Mesendoderm (in vitro differentiated cells): ENCODE data around the gene EIF4G1.
A peak's percentile ranks its signal among the peaks of the same experiment; 100 is the strongest.

ENCODE experiments used
- DNase-seq: peaks from one replicate; pipeline ENCODE4 v3.0.0; 2013
- H2AK5ac ChIP-seq: 2 replicates; pipeline ENCODE4 v1.6.1; 2013; ENCODE audit warnings: low read length, inconsistent platforms
- H2BK120ac ChIP-seq: 2 replicates; pipeline ENCODE4 v1.6.1; 2013; ENCODE audit warnings: low read depth, mild to moderate bottlenecking, low read length, moderate library complexity, mixed read lengths
- H2BK15ac ChIP-seq: replicated peaks from 2 replicates; pipeline ENCODE4 v1.6.1; 2013; ENCODE audit warnings: low read depth, mild to moderate bottlenecking, moderate library complexity
- H2BK5ac ChIP-seq: 2 replicates; pipeline ENCODE4 v1.6.1; 2013; ENCODE audit warnings: low read length, inconsistent platforms
- H3K18ac ChIP-seq: 2 replicates; pipeline ENCODE4 v1.6.1; 2013; ENCODE audit warnings: mild to moderate bottlenecking, low read length, mixed read lengths
- H3K23ac ChIP-seq: one replicate; pipeline ENCODE4 v1.6.1; 2013; ENCODE audit warnings: low read length
- H3K27ac ChIP-seq: 2 replicates; pipeline ENCODE4 v1.5.1; 2013; ENCODE audit warnings: low read depth, mild to moderate bottlenecking, inconsistent platforms, low read length, moderate library complexity
- H3K27me3 ChIP-seq: 2 replicates; pipeline ENCODE4 v1.6.1; 2013; ENCODE audit warnings: low read length, control low read depth, mild to moderate bottlenecking, inconsistent platforms; ENCODE audit not compliant: insufficient read depth, poor library complexity
- H3K36me3 ChIP-seq: 2 replicates; pipeline ENCODE4 v1.6.1; 2013; ENCODE audit warnings: low read length, inconsistent platforms; ENCODE audit not compliant: control insufficient read depth, insufficient read depth
- H3K4ac ChIP-seq: one replicate; pipeline ENCODE4 v1.6.1; 2013; ENCODE audit warnings: low read depth, mild to moderate bottlenecking, low read length, moderate library complexity
- H3K4me1 ChIP-seq: 2 replicates; pipeline ENCODE4 v1.6.1; 2013; ENCODE audit warnings: low read depth, low read length, inconsistent platforms; ENCODE audit not compliant: control insufficient read depth
- H3K4me2 ChIP-seq: 2 replicates; pipeline ENCODE4 v1.6.1; 2013; ENCODE audit warnings: low read length
- H3K4me3 ChIP-seq: 2 replicates; pipeline ENCODE4 v1.5.1; 2013; ENCODE audit warnings: mild to moderate bottlenecking, low read length
- H3K56ac ChIP-seq: one replicate; pipeline ENCODE4 v1.6.1; 2013; ENCODE audit warnings: low read length
- H3K79me1 ChIP-seq: 2 replicates; pipeline ENCODE4 v1.6.1; 2013; ENCODE audit warnings: low read length, inconsistent platforms
- H3K79me2 ChIP-seq: 2 replicates; pipeline ENCODE4 v1.6.1; 2013; ENCODE audit warnings: mild to moderate bottlenecking, low read length; ENCODE audit not compliant: control insufficient read depth, insufficient read depth
- H3K9ac ChIP-seq: 2 replicates; pipeline ENCODE4 v1.6.1; 2013; ENCODE audit warnings: low read length, inconsistent platforms
- H4K5ac ChIP-seq: one replicate; pipeline ENCODE4 v1.6.1; 2013; ENCODE audit warnings: low read length
- H4K8ac ChIP-seq: one replicate; pipeline ENCODE4 v1.6.1; 2013; ENCODE audit warnings: low read depth, mild to moderate bottlenecking, control low read depth, low read length, moderate library complexity
- WGBS: extraction: QIAGEN DNeasy Blood & Tissue Kit; methylation state at CpG from one replicate; pipeline ENCODE4 v1.1.7; 2013; ENCODE audit warnings: low lambda C conversion rate, missing lambda C conversion rate; ENCODE audit not compliant: insufficient coverage; ENCODE audit errors: extremely low coverage; 5-methylcytosine and 5-hydroxymethylcytosine counted together

Gene EIF4G1

GRCh38 chr3:184359610-184360009 lies 45.2 kb downstream of the EIF4G1 start:
- Histone ChIP-seq H2AK5ac (no peak overlapping the region), H2BK15ac (no peak overlapping the region), H3K4ac (no peak overlapping the region), H3K9ac (peak overlapping the region; percentile 56), H3K4me3 (no peak overlapping the region), H4K8ac (no peak overlapping the region), H3K36me3 (peaks cover 2% of the 10 kb centered on the region), H3K27me3 (no peaks in the 10 kb centered on the region), H3K27ac (no peak overlapping the region), H3K18ac (no peak overlapping the region), H3K4me2 (no peak overlapping the region), H3K56ac (peak overlapping the region; percentile 73), H3K23ac (peak overlapping the region; percentile 37), H3K4me1 (peaks cover 11% of the 10 kb centered on the region), H4K5ac (no peak overlapping the region), H3K79me2 (peaks cover 8% of the 10 kb centered on the region), H2BK5ac (no peak overlapping the region), H3K79me1 (peaks cover 8% of the 10 kb centered on the region), H2BK120ac (no peak overlapping the region)
- no peak for DNase-seq
- WGBS = no CpG with 5 or more reads among the region's 9 CpGs

- H3K23ac ChIP-seq = no peak overlapping the region
- no peak for DNase-seq
- no peak overlapping the region for H2BK5ac ChIP-seq
- no peaks in the 10 kb centered on the region for H3K27me3 ChIP-seq
- H2AK5ac ChIP-seq = no peak overlapping the region
- H2BK15ac ChIP-seq = no peak overlapping the region
- peaks cover 9% of the 10 kb centered on the region for H3K79me1 ChIP-seq
- 100% methylated on average over 3 of the region's 12 CpGs for WGBS
- H3K4me3 ChIP-seq = no peak overlapping the region
- no peak overlapping the region for H3K27ac ChIP-seq
- H4K8ac ChIP-seq = no peak overlapping the region
- H3K4ac ChIP-seq = no peak overlapping the region
- peaks cover 2% of the 10 kb centered on the region for H3K36me3 ChIP-seq
- H2BK120ac ChIP-seq = no peak overlapping the region
- peak overlapping the region; percentile 92 for H3K56ac ChIP-seq
- H3K79me2 ChIP-seq = peaks cover 11% of the 10 kb centered on the region
- H4K5ac ChIP-seq = no peak overlapping the region
- no peak overlapping the region for H3K18ac ChIP-seq
- peak overlapping the region; percentile 91 for H3K4me2 ChIP-seq
- peaks cover 11% of the 10 kb centered on the region for H3K4me1 ChIP-seq
- H3K9ac ChIP-seq = peak overlapping the region; percentile 92
These were observed 45.9 kb downstream of the EIF4G1 start for GRCh38 chr3:184360070-184360928.

- peak overlapping the region; percentile 54 for H2AK5ac ChIP-seq
- H3K79me2 ChIP-seq = peaks cover 11% of the 10 kb centered on the region
- peak overlapping the region; percentile 55 for H3K18ac ChIP-seq
- H3K23ac ChIP-seq = peak overlapping the region; percentile 68
- H3K27me3 ChIP-seq = no peaks in the 10 kb centered on the region
- no peak overlapping the region for H4K5ac ChIP-seq
- H3K9ac ChIP-seq = peak overlapping the region; percentile 92
- H3K4ac ChIP-seq = no peak overlapping the region
- H2BK15ac ChIP-seq = no peak overlapping the region
- H2BK120ac ChIP-seq = no peak overlapping the region
- peaks cover 3% of the 10 kb centered on the region for H3K36me3 ChIP-seq
- DNase-seq = no peak
- no peak overlapping the region for H3K27ac ChIP-seq
- peak overlapping the region; percentile 91 for H3K4me2 ChIP-seq
- peak overlapping the region; percentile 45 for H2BK5ac ChIP-seq
- H3K79me1 ChIP-seq = peaks cover 9% of the 10 kb centered on the region
- H3K56ac ChIP-seq = peak overlapping the region; percentile 92
- H3K4me1 ChIP-seq = peaks cover 11% of the 10 kb centered on the region
- H3K4me3 ChIP-seq = peak overlapping the region; percentile 61
- WGBS = no CpG with 5 or more reads among the region's 24 CpGs
- H4K8ac ChIP-seq = no peak overlapping the region
These were observed 46.6 kb downstream of the EIF4G1 start for GRCh38 chr3:184360929-184361531.

- H2BK5ac ChIP-seq = peak within 1 kb of the TSS; percentile 45
- H4K8ac ChIP-seq = no peak within 1 kb of the TSS
- peaks cover 11% of the 10 kb centered on the region for H3K79me2 ChIP-seq
- peak within 1 kb of the TSS; percentile 72 for H3K23ac ChIP-seq
- no peak within 1 kb of the TSS for H2BK15ac ChIP-seq
- no peak within 1 kb of the TSS for H2BK120ac ChIP-seq
- peak within 1 kb of the TSS; percentile 70 for H3K4me3 ChIP-seq
- peak within 1 kb of the TSS; percentile 98 for H3K27ac ChIP-seq
- H3K18ac ChIP-seq = peak within 1 kb of the TSS; percentile 88
- peak within 1 kb of the TSS; percentile 38 for H3K4ac ChIP-seq
- H3K9ac ChIP-seq = peak within 1 kb of the TSS; percentile 92
- H3K4me1 ChIP-seq = peaks cover 11% of the 10 kb centered on the region
- peaks cover 9% of the 10 kb centered on the region for H3K79me1 ChIP-seq
- peak within 1 kb of the TSS; percentile 54 for H2AK5ac ChIP-seq
- peak within 1 kb of the TSS; percentile 99 for H3K56ac ChIP-seq
- peak; percentile 70 for DNase-seq
- H3K36me3 ChIP-seq = peaks cover 3% of the 10 kb centered on the region
- no peaks in the 10 kb centered on the region for H3K27me3 ChIP-seq
- peak within 1 kb of the TSS; percentile 91 for H3K4me2 ChIP-seq
- no peak within 1 kb of the TSS for H4K5ac ChIP-seq
- no CpG with 5 or more reads among the region's 56 CpGs for WGBS
These were observed 47.1 kb downstream of the EIF4G1 start, which contains the start of the genes CLCN2 and POLR2H for GRCh38 chr3:184361532-184361931. Gene CLCN2, minus strand, starts transcription at chr3:184361605. Its CDS starts 126 bp downstream, at chr3:184361479. Gene POLR2H, plus strand, starts transcription at chr3:184361710. Its CDS starts 1,783 bp downstream, at chr3:184363493.

GRCh38 chr3:184361932-184362667 lies 47.7 kb downstream of the EIF4G1 start:
- no peak overlapping the region for H2BK120ac ChIP-seq
- H3K9ac ChIP-seq = peak overlapping the region; percentile 92
- H4K5ac ChIP-seq = no peak overlapping the region
- H3K79me2 ChIP-seq = peaks cover 11% of the 10 kb centered on the region
- H3K18ac ChIP-seq = peak overlapping the region; percentile 88
- peak overlapping the region; percentile 38 for H3K4ac ChIP-seq
- no peak overlapping the region for H2BK15ac ChIP-seq
- H3K79me1 ChIP-seq = peaks cover 12% of the 10 kb centered on the region
- no peak overlapping the region for H4K8ac ChIP-seq
- peak; percentile 72 for DNase-seq
- H3K23ac ChIP-seq = peak overlapping the region; percentile 72
- H3K4me3 ChIP-seq = peak overlapping the region; percentile 70
- H3K56ac ChIP-seq = peak overlapping the region; percentile 99
- peaks cover 11% of the 10 kb centered on the region for H3K4me1 ChIP-seq
- peaks cover 5% of the 10 kb centered on the region for H3K36me3 ChIP-seq
- peak overlapping the region; percentile 30 for H2BK5ac ChIP-seq
- WGBS = no CpG with 5 or more reads among the region's 38 CpGs
- peak overlapping the region; percentile 74 for H3K4me2 ChIP-seq
- no peak overlapping the region for H2AK5ac ChIP-seq
- H3K27ac ChIP-seq = peak overlapping the region; percentile 98
- no peaks in the 10 kb centered on the region for H3K27me3 ChIP-seq
